Large intestine (tissue), 3 donors: ENCODE results near the gene UBE2J2. TPM values are rescaled to one million over a fixed set of nuclear protein-coding genes. Genes with fewer than 3 reads are reported as not detected.

ENCODE experiments used
- DNase-seq, 2 donors: peaks; one replicate each; pipeline versions ENCODE4 v3.0.0 to v3.0.0-alpha.2; 2013
- H3K27ac ChIP-seq: one replicate; pipeline ENCODE4 v1.5.1; 2013; ENCODE audit warnings: low read length
- H3K27me3 ChIP-seq: 2 replicates; pipeline ENCODE4 v1.6.1; 2013; ENCODE audit warnings: low read length; ENCODE audit not compliant: control insufficient read depth, insufficient read depth
- H3K36me3 ChIP-seq: 2 replicates; pipeline ENCODE4 v1.6.1; 2013; ENCODE audit warnings: low read length; ENCODE audit not compliant: control insufficient read depth, insufficient read depth
- H3K4me1 ChIP-seq: one replicate; pipeline ENCODE4 v1.6.1; 2013; ENCODE audit warnings: low read length; ENCODE audit not compliant: control insufficient read depth, insufficient read depth
- H3K4me3 ChIP-seq: one replicate; pipeline ENCODE4 v1.5.1; 2013; ENCODE audit warnings: low read length
- H3K9me3 ChIP-seq: one replicate; pipeline ENCODE4 v1.6.1; 2013; ENCODE audit warnings: mild to moderate bottlenecking, low read depth, low read length, moderate library complexity; ENCODE audit not compliant: control insufficient read depth
- WGBS: methylation state at CpG from one replicate; pipeline ENCODE4 v1.1.5; 2013; ENCODE audit warnings: low lambda C conversion rate; ENCODE audit not compliant: insufficient coverage; 5-methylcytosine and 5-hydroxymethylcytosine counted together
- polyA plus RNA-seq: library from polyadenylated mRNA; unstranded; fragments of 120-200 nt; gene quantifications from one replicate; pipeline ENCODE4 v1.2.1, GENCODE V29; 2013

Gene UBE2J2
- polyA plus RNA-seq, 1 donor: 52.9 TPM

GRCh38 chr1:1245817-1246576 is 27.7 kb downstream of the UBE2J2 start:
- Histone ChIP-seq H3K27me3 (peaks cover 29% of the 10 kb centered on the region), H3K9me3 (peaks cover 5% of the 10 kb centered on the region), H3K27ac (no peak overlapping the region), H3K4me1 (no peaks in the 10 kb centered on the region), H3K4me3 (no peak overlapping the region), H3K36me3 (no peaks in the 10 kb centered on the region)
- WGBS: no CpG with 5 or more reads among the region's 45 CpGs
- DNase-seq: no peak

- no peaks in the 10 kb centered on the region for H3K36me3 ChIP-seq
- no CpG with 5 or more reads among the region's 23 CpGs for WGBS
- H3K27ac ChIP-seq: no peak overlapping the region
- no peak for DNase-seq
- H3K9me3 ChIP-seq: peaks cover 5% of the 10 kb centered on the region
- H3K4me1 ChIP-seq: no peaks in the 10 kb centered on the region
- H3K27me3 ChIP-seq: peaks cover 33% of the 10 kb centered on the region
- no peak overlapping the region for H3K4me3 ChIP-seq
Measured at GRCh38 chr1:1245178-1245816, 28.4 kb downstream of the UBE2J2 start.

GRCh38 chr1:1244192-1244811 is 29.4 kb downstream of the UBE2J2 start:
- peak overlapping the region; percentile 43 for H3K27ac ChIP-seq
- WGBS: no CpG with 5 or more reads among the region's 30 CpGs
- no peaks in the 10 kb centered on the region for H3K36me3 ChIP-seq
- peak overlapping the region; percentile 69 for H3K4me3 ChIP-seq
- peak; percentile 71 to 85 for DNase-seq
- H3K27me3 ChIP-seq: peaks cover 43% of the 10 kb centered on the region
- H3K4me1 ChIP-seq: peaks cover 8% of the 10 kb centered on the region
- H3K9me3 ChIP-seq: peaks cover 12% of the 10 kb centered on the region

- DNase-seq: no peak
- Histone ChIP-seq H3K4me3 (peak overlapping the region; percentile 69), H3K27me3 (peaks cover 48% of the 10 kb centered on the region), H3K4me1 (peaks cover 8% of the 10 kb centered on the region), H3K9me3 (peaks cover 12% of the 10 kb centered on the region), H3K36me3 (no peaks in the 10 kb centered on the region), H3K27ac (peak overlapping the region; percentile 43)
- WGBS: no CpG with 5 or more reads among the region's 23 CpGs
Measured at GRCh38 chr1:1243807-1244191, 29.9 kb downstream of the UBE2J2 start.

- Histone ChIP-seq H3K27me3 (peaks cover 53% of the 10 kb centered on the region), H3K4me1 (peaks cover 12% of the 10 kb centered on the region), H3K9me3 (peaks cover 12% of the 10 kb centered on the region), H3K27ac (no peak overlapping the region), H3K4me3 (peak overlapping the region; percentile 69), H3K36me3 (no peaks in the 10 kb centered on the region)
- no CpG with 5 or more reads among the region's 23 CpGs for WGBS
- no peak for DNase-seq
Measured at GRCh38 chr1:1243266-1243660, 30.4 kb downstream of the UBE2J2 start.

- peaks cover 53% of the 10 kb centered on the region for H3K27me3 ChIP-seq
- no peak overlapping the region for H3K4me3 ChIP-seq
- no CpG with 5 or more reads among the region's 41 CpGs for WGBS
Measured at GRCh38 chr1:1242461-1243265, 31.0 kb downstream of the UBE2J2 start.

GRCh38 chr1:1241588-1242219 is 31.9 kb downstream of the UBE2J2 start:
- H3K27me3 ChIP-seq: peaks cover 48% of the 10 kb centered on the region
- peaks cover 17% of the 10 kb centered on the region for H3K9me3 ChIP-seq
- WGBS: no CpG with 5 or more reads among the region's 26 CpGs
- no peak overlapping the region for H3K27ac ChIP-seq
- peaks cover 28% of the 10 kb centered on the region for H3K4me1 ChIP-seq
- no peak for DNase-seq
- H3K4me3 ChIP-seq: no peak overlapping the region
- no peaks in the 10 kb centered on the region for H3K36me3 ChIP-seq

More at GRCh38 chr1:1242461-1243265, 31.0 kb downstream of the UBE2J2 start:
- Histone ChIP-seq H3K9me3 (peaks cover 12% of the 10 kb centered on the region), H3K36me3 (no peaks in the 10 kb centered on the region), H3K27ac (no peak overlapping the region), H3K4me1 (peaks cover 18% of the 10 kb centered on the region)
- DNase-seq: no peak

GRCh38 chr1:1240822-1241587 is 32.6 kb downstream of the UBE2J2 start:
- H3K36me3 ChIP-seq: no peaks in the 10 kb centered on the region
- WGBS: no CpG with 5 or more reads among the region's 23 CpGs
- H3K4me1 ChIP-seq: peaks cover 35% of the 10 kb centered on the region
- peaks cover 17% of the 10 kb centered on the region for H3K9me3 ChIP-seq
- H3K27me3 ChIP-seq: peaks cover 44% of the 10 kb centered on the region
- no peak overlapping the region for H3K4me3 ChIP-seq
- DNase-seq: no peak
- no peak overlapping the region for H3K27ac ChIP-seq

- H3K27ac ChIP-seq: no peak overlapping the region
- no peak for DNase-seq
- no CpG with 5 or more reads among the region's 11 CpGs for WGBS
- H3K9me3 ChIP-seq: peaks cover 12% of the 10 kb centered on the region
- peaks cover 37% of the 10 kb centered on the region for H3K27me3 ChIP-seq
- no peaks in the 10 kb centered on the region for H3K36me3 ChIP-seq
- no peak overlapping the region for H3K4me3 ChIP-seq
- peaks cover 36% of the 10 kb centered on the region for H3K4me1 ChIP-seq
Measured at GRCh38 chr1:1240348-1240732, 33.3 kb downstream of the UBE2J2 start.
